ENCODE data around the gene MAML2.

Gene MAML2

DNA sequence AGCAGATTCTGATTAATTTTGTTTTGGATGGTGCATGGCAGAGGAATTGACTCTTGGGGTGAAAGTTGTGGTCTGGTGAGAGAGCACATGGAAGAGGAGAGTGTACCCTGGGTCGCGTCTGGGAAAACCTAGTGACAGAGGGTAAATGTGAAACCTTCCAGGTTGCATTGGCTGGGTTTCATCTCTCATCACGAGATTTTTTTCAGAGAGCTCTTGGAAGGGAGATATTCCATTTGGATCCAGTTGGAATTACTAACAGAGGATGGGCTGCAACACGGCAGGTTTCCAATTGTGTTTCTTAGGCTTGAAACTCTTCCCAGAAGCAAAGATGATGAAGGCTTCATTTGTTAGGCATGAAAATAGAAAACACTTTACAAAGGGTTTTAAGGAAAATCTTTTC is 309.4 kb downstream of the MAML2 start:
- DNase-seq: no peak

GRCh38 chr11:96033095-96033494 is 309.9 kb downstream of the MAML2 start:
- no peak for DNase-seq

DNA sequence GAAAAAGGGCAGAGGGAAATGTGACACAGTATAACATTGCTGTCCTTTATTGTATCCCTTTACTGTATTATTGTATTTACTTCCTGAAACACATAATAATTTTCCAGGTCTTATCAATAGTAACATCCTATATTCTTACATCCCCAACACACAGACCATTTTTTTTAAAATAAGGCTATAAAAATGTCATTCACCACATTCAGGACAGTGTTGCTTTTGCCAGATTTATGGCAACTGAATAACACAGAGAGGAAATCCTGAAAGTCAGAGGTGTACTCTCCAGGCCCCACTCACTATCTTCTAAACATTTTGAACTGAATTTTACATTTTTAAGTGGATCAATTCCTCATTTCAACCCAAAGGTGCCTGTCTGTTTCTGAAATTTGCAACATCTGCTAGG is 314.2 kb downstream of the MAML2 start:
- no peak for DNase-seq

DNA sequence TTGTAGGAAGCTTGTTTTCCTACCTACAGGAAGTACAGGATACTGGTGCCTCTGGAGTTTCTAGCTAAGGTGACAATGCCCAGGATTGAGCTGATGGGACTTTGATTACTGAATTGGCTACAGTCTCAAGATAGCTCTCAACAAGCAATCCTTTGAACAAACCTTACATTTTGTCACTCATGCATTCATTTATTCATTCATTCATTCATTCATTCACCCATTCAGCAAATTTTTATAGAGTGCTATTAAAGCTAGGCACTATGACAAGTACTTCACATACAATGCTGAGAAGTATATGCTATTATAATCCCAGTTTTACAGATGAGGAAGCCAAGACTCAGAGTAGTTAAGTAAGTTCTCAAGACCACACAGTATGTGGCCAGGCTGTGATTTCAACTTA is 316.0 kb downstream of the MAML2 start:
- DNase-seq: no peak

DNA sequence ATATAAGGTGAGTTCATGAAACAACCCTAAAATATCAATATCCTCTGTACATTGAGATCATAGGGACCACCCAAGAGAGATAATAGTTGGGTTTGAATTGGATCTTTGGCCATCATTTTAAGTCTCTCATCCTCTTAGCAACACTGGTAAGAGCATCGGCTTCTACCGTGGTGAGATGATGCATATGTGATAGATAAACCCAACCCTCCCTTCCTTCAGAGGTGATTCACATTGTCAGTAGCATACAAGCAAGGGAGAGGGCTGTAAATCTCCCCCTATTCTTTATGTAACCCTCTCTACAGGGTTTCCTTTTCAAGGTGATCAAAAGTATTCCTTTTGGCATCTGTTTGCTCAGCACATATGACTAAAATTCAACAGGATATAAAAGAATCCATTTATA is 316.7 kb downstream of the MAML2 start:
- DNase-seq: no peak

DNA sequence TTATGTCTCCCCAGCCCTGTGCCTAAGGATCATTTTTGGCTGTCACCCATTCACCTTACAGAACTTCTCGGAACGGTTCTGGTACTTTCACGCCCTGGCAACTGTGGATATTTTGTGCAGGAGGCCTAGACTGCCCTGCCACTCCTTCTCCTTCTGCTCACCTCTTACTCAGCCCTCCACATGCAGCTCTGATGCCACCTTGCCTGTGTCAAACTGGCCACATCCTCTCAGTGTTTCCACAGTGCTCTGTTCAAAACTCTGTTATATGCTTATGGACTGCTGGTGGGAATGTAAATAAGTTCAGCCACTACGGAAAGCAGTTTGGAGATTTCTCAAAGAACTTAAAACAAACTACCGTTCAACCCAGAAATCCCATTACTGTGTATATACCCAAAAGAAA is 318.3 kb downstream of the MAML2 start:
- no peak for DNase-seq

GRCh38 chr11:96023275-96023674 is 319.7 kb downstream of the MAML2 start:
- no peak for DNase-seq

DNA sequence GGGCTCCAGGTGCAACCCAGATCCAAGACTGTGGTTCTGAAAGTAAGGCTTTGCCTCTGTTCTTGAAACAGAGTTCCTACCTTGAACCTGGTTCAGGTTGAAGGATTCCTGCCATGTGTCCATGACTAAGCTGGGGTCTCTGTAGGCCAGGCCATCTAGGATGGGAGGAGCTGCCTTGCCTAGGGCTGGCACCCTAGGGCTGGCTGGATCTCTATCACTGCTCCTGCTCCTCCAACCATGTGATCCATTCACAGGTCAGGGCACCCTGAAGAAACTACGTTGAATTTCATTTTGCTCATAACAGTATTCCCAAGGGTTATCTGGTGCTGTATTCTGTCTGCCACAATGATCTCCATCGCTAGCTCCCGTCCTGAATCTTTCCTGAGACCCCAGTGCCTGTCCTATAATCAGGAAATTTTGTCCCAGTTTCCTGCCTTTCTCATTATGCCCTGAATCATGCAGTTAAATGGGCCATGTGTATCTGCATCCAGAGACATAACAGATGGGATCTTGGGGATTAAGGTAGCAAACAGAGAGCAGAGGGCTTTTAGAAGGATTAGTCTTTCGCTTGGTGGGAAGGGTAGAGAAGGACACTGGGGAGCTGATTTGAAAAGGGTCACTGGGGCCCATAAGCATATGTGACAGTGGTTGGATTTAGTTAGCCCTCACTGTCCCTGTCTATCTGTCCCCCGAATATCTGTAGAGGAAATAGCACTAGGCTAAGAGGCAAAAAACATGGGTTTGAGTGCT is 320.9 kb downstream of the MAML2 start:
- no peak for DNase-seq

DNA sequence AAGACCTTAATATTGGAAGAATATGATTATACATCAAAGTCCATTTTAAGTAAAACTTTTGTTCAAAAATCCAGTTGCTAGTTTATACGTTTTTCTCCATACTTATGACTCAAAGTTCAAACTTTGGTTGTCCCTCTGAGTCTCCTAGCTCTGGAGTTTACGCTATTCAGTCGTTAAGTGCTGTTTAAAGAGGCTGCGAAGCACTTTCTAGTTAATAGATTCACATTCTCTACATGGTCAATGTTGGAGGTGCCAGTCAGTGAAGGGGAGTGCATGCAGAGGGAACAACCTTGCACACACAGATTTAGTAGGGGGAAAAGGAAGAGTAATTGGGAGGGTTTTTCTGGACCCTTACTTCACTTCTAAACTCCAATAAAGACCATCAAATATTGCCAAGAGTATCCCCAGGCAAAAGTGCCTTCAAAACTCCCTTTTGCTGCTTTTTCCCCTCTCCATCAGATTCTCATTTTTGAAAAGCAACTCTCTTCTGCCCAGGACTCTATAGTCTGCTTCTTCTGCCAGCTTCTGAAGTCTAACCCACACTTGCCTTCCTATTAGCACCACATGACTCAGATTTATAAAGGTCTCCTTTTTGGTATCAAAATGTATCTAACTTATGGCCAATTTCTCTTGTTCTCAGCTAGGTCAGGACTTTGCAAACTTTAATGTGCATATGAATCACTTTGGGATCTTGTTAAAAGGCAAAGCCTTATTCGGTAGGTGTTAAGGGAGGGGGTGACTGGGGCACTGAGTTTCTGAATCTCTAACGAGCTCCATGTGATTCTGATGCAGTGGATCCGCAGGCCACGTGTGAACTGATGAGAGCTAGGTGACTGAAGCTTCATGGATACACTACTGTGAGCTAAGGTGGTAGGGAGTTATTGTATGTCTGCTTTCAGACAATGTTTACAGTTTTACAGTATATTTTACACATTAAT is 322.9 kb downstream of the MAML2 start:
- DNase-seq: no peak

- DNase-seq: no peak
Measured at GRCh38 chr11:96019281-96019680, 323.7 kb downstream of the MAML2 start.

DNA sequence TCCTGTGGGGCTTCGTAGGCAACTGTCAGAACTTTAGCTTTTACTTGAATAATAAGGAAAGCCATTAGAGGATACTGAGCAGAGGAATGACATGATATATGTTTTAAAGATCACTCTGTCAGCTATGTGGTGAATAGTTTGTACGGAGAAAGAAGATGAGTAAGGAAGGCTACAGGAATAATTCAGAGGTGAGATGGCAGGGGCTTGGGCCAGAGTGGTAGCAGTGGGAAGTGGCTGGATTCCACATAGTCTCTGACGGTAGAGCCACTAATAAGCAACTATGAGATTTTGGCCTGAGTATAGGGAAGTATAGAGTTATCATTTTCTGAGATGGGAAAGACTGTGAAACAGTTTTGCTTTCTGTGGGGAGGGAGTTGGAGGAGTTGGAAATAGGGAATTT is 325.1 kb downstream of the MAML2 start:
- DNase-seq: no peak

DNA sequence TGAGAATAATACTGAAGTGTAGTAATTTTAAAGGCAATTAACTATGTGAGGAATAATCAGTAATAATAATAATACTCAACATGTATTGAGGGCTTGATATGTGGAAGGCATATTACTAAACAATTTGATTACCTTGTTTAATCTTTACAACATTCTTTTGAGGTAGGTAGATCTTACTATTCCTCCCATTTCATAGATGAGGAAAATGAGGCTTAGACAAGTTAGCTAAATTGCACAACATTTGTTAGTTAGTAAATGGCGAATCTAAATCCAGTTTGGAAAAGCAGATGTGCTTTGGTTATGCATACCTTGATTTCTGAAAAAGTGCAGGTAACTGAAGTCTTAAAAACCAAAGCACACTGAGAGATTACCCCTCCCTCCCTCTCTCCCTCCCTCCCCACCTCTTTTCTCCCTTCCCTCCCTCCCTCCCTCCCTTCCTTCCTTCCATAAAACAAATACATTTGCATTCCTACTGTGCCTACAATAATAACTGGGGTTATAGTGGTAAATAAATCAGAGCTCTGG is 326.0 kb downstream of the MAML2 start:
- no peak for DNase-seq

DNA sequence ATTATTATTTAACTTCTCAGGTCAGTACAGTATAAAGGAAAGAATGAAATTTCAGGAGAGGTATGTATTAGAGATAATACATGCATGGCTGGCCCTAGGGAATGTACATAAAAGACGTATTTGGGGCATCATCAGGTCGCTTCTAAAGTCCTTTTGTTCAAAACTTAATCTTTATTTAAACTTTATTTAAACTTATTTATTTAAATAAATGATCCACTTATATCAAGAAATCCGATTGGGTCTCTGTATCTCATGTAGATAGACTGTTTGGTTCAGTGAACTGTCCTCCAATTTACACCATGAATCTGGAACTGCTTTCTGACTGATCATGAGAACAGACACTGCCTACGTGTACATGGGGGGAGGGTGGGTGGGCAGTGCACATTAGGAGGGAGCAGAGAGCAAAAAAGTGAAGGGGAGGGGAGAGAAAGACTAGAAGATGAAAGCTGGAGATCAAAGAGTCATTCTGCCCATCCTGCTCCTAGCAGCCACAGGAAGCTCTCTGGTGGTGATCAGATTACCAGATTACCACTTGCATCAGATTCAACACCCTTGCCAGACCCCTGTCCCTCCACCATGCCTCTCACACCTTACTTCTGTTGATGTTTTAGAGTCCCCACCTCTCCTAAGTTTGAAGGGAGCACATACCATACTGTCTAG is 327.0 kb downstream of the MAML2 start:
- DNase-seq: no peak

DNA sequence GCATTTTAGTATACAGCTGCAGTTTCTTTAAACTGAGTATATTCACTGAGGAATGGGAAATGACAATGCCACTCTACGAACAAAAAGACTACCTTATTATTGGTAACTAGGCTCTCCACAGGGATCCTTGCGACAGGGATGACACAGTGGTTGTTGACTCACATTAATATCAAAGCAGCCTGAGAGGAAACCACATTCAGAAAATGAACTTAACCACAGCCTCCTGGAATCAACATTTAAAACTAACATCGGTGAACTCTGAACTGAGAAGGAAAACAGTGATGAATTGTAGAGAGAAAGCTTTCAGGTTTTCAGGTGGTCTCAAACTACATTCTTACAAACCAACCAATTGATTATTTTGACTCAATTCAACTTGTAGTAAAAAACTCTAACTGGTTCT is 328.8 kb downstream of the MAML2 start:
- peak; percentile 65 to 68 for DNase-seq

DNA sequence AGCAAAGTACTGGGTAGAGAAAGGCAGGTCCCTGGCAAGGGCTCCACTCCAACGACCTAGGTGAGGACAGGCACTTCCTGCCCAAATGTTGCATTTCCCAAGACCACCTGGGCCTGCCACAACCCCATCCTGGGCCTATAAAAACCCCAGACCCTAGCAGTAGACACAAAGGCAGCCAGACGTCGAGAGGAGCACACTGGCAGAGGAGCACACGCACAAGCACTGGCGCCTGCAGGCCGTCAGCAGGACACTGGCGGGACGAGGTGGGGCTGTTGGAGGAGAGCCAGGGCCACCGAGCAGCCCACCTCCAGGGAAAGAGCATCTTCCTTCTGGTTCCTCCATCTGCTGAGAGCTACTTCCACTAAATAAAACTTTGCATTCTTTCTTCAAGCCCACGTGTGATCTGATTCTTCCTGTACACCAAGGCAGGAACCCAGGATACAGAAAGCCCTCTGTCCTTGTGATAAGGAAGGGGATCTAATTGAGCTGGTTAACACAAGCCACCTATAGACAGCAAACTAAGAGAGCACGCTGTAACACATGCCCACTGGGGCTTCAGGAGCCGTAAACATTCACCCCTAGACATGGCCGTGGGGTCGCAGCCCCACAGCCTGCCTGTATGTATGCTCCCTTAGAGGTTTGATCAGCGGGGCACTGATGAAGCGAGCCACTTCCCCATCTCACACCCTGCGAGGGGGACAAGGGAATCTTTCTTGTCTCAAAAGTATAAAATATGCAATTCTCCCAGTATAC is 329.4 kb downstream of the MAML2 start:
- no peak for DNase-seq

GRCh38 chr11:96012086-96012824 is 330.7 kb downstream of the MAML2 start:
- DNase-seq: peak; percentile 76 to 84

DNA sequence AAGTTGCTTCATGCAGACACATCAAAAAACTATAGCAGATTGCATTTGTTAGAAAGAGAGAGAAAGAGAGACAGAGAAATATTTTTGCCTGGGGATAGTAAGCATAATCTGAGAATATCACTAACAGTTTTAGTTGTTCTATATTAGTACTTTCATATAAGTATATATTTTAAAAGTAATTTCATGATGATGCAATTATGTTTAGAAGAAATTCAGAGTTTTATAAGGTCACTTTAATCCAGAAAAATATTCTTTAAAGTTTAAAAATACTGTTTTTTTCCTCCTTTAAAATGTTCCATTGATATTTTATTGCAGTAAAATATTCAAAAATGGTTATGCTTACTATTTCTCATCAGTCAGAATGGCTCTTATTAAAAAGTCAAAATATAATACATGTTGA is 332.3 kb downstream of the MAML2 start:
- DNase-seq: no peak

DNA sequence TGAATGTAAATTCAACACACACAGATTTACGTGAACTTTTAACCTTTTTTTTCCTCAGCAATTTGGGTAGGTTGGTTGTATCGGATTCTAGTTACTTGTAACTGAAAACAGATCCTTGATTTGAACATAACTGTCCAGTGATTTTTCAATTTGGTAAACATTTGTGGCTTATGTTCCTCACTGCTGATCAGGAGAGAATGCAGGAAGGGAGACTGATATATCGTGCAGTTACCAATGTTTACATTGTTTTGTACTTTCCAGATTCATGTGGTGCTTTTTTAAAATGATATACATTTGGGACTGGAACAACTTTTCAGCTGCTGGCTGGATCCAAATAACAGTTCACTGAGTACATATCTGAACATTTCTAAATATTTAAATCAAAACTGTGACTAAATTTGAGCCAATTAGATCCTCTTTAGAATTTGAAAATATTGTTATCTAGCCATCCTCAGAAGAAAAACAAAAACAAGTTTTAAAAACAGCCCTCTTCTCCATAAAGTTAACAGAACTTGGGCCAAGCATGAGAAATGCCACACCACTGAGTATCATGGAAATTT is 334.8 kb downstream of the MAML2 start:
- DNase-seq: no peak

DNA sequence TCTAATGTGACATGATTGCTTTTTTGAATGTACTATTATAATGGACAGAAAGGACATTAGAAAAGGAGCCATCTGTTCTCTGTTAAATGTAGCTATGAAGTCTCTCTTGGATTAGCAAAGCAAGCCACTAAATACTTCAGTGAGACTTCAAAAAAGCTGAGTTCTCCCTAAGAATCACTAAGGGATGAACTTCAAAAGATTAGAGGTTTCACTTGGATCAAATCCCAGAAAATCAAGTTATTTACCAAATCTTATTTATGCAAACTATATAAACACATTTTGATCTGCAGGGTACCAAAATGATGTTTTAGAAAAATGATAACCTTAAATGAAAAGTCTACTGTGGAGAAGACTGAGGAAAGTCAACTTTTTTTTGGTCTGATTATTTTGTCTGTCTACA is 337.0 kb downstream of the MAML2 start:
- no peak for DNase-seq

- DNase-seq: no peak
Measured at GRCh38 chr11:96004862-96005261, 338.1 kb downstream of the MAML2 start.

- no peak for DNase-seq
Measured at GRCh38 chr11:96002754-96003290, 340.2 kb downstream of the MAML2 start.
